Measurements from ENCODE around the gene SLX9. TPM values are rescaled to one million over a fixed set of nuclear protein-coding genes. Genes with fewer than 3 reads are reported as not detected.

SLX9 gene
- total and polyA plus RNA-seq, 8 donors = 10.5 to 21.7 (median 13.6) TPM

DNA sequence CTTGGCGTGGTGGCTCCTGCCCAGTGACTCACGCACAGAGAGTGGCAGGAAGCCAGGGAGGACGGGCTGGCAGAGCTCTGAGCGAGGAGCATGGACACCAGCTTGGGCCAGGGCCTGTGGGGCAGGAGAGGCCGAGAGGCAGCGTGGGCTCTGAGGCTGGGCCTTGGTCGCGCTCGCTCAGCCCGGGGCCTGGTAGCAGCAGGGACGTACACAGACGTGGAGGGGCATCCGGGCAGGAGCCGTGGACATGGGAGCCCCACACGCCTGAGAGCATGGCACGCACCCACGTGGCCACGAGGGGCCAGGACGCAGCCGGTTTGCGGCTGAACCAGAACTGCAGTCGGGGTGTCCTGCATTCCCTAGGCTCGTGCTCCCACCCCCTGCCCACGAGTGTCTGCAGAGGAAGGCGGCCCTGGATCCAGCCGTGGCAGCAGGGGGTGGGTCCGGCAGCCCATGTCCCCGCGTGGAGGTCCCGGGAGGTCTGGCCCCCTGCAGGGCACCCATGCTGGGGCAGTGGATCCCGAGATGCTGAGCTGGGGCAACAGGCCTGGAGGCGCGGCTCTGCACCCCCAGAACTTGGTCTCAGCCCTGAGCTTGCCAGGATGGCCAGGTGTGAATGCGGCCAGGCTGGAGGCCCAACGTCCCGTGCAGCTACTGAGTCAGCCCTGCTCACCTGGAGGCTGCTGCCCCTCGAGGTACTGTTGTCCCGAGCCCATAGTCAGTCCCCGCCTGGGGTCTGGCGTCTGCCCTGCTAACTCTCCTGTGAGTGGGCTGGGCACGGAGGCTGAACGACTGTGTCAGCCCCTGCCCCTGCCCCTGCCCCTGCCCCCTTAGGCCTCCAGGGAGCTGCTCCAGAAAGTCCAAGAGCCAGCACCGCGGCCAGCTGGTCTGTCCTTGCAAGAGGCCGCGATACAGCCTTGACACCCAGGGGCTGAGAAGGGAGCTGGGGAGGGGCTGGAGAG, 61.6 kb downstream of the SLX9 start:
- 62 to 73% methylated on average over 42 to 46 of the region's 46 CpGs for WGBS, 2 donors
- FAIRE-seq (no peak), ATAC-seq (peak in 2 of 4 donors; percentile 31 to 35), DNase-seq (peak in 3 of 6 donors; percentile 35 to 74 (median 56))
- no peak overlapping the region for H3K4me3 ChIP-seq
- TF ChIP-seq, protein P1, sequence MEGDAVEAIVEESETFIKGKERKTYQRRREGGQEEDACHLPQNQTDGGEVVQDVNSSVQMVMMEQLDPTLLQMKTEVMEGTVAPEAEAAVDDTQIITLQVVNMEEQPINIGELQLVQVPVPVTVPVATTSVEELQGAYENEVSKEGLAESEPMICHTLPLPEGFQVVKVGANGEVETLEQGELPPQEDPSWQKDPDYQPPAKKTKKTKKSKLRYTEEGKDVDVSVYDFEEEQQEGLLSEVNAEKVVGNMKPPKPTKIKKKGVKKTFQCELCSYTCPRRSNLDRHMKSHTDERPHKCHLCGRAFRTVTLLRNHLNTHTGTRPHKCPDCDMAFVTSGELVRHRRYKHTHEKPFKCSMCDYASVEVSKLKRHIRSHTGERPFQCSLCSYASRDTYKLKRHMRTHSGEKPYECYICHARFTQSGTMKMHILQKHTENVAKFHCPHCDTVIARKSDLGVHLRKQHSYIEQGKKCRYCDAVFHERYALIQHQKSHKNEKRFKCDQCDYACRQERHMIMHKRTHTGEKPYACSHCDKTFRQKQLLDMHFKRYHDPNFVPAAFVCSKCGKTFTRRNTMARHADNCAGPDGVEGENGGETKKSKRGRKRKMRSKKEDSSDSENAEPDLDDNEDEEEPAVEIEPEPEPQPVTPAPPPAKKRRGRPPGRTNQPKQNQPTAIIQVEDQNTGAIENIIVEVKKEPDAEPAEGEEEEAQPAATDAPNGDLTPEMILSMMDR (IDR thresholded peaks at IDR 0.05) = no peak
- H3K36me3 ChIP-seq = no peaks in the 10 kb centered on the region
- H3K9me3 ChIP-seq = no peaks in the 10 kb centered on the region
- no peak overlapping the region for H3K27ac ChIP-seq
- no peaks in the 10 kb centered on the region for H3K4me1 ChIP-seq
- H3K27me3 ChIP-seq = no peaks in the 10 kb centered on the region
- intact Hi-C loops (cut with DNase I) = no loop called here

DNA sequence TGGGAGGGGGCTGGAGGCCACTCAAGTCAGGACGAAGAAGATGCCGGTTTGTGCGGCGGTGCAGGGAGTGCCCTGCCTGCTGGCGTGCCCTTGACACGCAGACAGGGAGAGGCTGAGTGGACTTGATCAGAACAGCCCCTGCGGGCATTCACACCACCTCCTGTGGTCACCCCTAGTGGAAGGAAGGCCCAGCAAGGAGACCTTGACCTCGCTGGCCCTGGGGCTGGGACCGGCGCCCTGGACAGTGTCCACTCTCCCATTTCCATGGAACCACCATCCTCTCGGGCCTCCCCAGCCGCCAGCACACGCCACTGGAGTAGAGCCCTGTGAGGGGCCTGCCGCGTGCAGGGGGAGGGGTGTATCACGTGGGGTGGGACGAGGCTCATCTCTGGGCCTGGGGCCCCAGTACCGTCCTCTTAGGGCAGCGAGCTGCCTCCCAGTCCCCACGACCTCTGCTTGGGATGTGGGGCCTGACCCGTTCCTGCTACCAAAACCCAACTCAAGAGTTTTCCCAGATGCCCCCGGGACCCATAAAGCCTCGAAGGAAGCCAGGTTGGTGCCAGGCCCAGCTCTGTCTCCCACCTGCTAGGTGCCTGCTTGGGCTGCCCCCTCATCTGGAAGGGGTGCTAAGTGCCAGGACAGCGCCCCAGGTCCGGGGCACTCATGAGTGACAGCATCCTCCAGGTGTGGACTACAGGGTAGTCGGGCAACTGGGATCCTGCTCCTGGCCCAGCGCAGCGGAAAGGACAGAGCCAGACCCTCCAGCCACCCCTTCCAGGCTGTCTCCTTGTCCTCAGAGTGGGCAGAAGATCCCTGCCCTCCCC, 62.8 kb downstream of the SLX9 start:
- intact Hi-C loops (cut with DNase I) = no loop called here
- Histone ChIP-seq H3K36me3 (no peaks in the 10 kb centered on the region), H3K4me3 (no peak overlapping the region), H3K27me3 (no peaks in the 10 kb centered on the region), H3K27ac (no peak overlapping the region), H3K4me1 (no peaks in the 10 kb centered on the region), H3K9me3 (no peaks in the 10 kb centered on the region)
- 76 to 83% methylated on average over 27 to 28 of the region's 28 CpGs for WGBS, 2 donors
- FAIRE-seq (no peak), ATAC-seq (no peak), DNase-seq (peak in 2 of 6 donors; percentile 9 to 40)
- TF ChIP-seq, protein P1 (IDR thresholded peaks at IDR 0.05) = no peak

GRCh38 chr21:45003331-45004058, 63.7 kb downstream of the SLX9 start:
- no peak overlapping the region for H3K27ac ChIP-seq
- FAIRE-seq = no peak
- no peaks in the 10 kb centered on the region for H3K36me3 ChIP-seq
- intact Hi-C loops (cut with DNase I) = no loop called here
- H3K9me3 ChIP-seq = no peaks in the 10 kb centered on the region
- ATAC-seq = no peak
- no peaks in the 10 kb centered on the region for H3K27me3 ChIP-seq
- TF ChIP-seq, protein P1 (IDR thresholded peaks at IDR 0.05) = no peak
- DNase-seq = peak in 2 of 6 donors; percentile 10 to 50
- WGBS, 2 donors = 56 to 60% methylated on average over 14 of the region's 14 CpGs
- no peaks in the 10 kb centered on the region for H3K4me1 ChIP-seq
- no peak overlapping the region for H3K4me3 ChIP-seq

DNA sequence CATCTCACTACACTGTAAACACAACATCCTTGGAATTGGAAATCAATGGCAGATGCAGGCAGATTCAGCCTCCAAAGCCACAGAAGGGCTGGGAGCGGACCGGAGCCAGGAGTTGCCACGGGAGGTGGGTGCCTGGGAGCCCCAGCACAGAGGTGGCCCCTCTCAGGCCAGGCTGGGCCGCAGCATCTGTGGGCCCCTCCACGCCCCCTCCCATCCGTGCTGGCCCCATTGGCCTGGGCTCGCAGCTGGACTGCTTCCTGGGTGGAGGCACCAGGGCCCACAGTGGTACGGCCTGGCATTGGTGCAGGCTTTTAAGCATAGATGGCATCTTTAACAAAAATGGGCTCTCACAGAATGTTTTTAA, 64.2 kb downstream of the SLX9 start:
- intact Hi-C loops (cut with DNase I) = no loop called here
- no peaks in the 10 kb centered on the region for H3K36me3 ChIP-seq
- 83 to 92% methylated on average over 8 of the region's 8 CpGs for WGBS, 2 donors
- no peak overlapping the region for H3K27ac ChIP-seq
- H3K4me1 ChIP-seq = no peaks in the 10 kb centered on the region
- TF ChIP-seq, protein P1 (IDR thresholded peaks at IDR 0.05) = no peak
- FAIRE-seq = no peak
- H3K9me3 ChIP-seq = no peaks in the 10 kb centered on the region
- H3K27me3 ChIP-seq = no peaks in the 10 kb centered on the region
- peak in 2 of 6 donors; percentile 9 to 43 for DNase-seq
- ATAC-seq = no peak
- H3K4me3 ChIP-seq = no peak overlapping the region
